HG02623 (cell line): Measurements from ENCODE around the gene C19orf18.
A peak's percentile ranks its signal among the peaks of the same experiment; 100 is the strongest.
"Not testable (repeated sequence)": the region's sequence is repeated elsewhere in the genome, so short reads cannot be mapped to it uniquely, and the experiment has no call there.

Experiments used
- ATAC-seq: cut with Tn5 transposase; IDR thresholded peaks from one replicate; pipeline ENCODE4 v1.9.1; 2021; ENCODE audit warnings: moderate library complexity; ENCODE audit not compliant: unreplicated experiment

C19orf18 gene

GRCh38 chr19:57974434-57974833 is at the start of gene C19orf18:
TSS of gene C19orf18 (minus strand) at chr19:57974534. CDS start at chr19:57974432, 102 bp downstream.
- ATAC-seq: no peak

- no peak for ATAC-seq
Measured at GRCh38 chr19:58022283-58022660, 47.9 kb upstream of the C19orf18 start.

GRCh38 chr19:58021541-58022282 is 47.4 kb upstream of the C19orf18 start:
- ATAC-seq: no peak

- ATAC-seq: no peak
Measured at GRCh38 chr19:58020129-58020528, 45.8 kb upstream of the C19orf18 start.

- no peak for ATAC-seq
Measured at GRCh38 chr19:58014141-58014540, 39.8 kb upstream of the C19orf18 start.

GRCh38 chr19:58010507-58010906 is 36.2 kb upstream of the C19orf18 start:
- no peak for ATAC-seq

GRCh38 chr19:58009666-58010301 is 35.5 kb upstream of the C19orf18 start:
- no peak for ATAC-seq

GRCh38 chr19:58009301-58009665 is 34.9 kb upstream of the C19orf18 start:
- ATAC-seq: no peak

GRCh38 chr19:58008877-58009276 is 34.5 kb upstream of the C19orf18 start:
- ATAC-seq: not testable (repeated sequence)

- ATAC-seq: no peak
Measured at GRCh38 chr19:58007285-58007684, 33.0 kb upstream of the C19orf18 start.

GRCh38 chr19:58003174-58003828 is 29.0 kb upstream of the C19orf18 start:
- ATAC-seq: no peak

- ATAC-seq: peak; percentile 91
Measured at GRCh38 chr19:58002384-58003173, 28.2 kb upstream of the C19orf18 start, which contains the start of gene ZNF606. TSS of gene ZNF606 (minus strand) at chr19:58002820. CDS start at chr19:58001319, 1,501 bp downstream.

GRCh38 chr19:58001895-58002369 is 27.6 kb upstream of the C19orf18 start:
- ATAC-seq: no peak

GRCh38 chr19:58000677-58001076 is 26.3 kb upstream of the C19orf18 start:
- ATAC-seq: no peak

GRCh38 chr19:57992841-57993240 is 18.5 kb upstream of the C19orf18 start:
- ATAC-seq: no peak

GRCh38 chr19:57978586-57979289 is 4.4 kb upstream of the C19orf18 start:
- ATAC-seq: no peak

- no peak for ATAC-seq
Measured at GRCh38 chr19:57964761-57965160, 9.6 kb downstream of the C19orf18 start.

GRCh38 chr19:57961785-57962184 is 12.5 kb downstream of the C19orf18 start:
- no peak for ATAC-seq

- no peak for ATAC-seq
Measured at GRCh38 chr19:57954996-57955395, 19.3 kb downstream of the C19orf18 start.

- no peak for ATAC-seq
Measured at GRCh38 chr19:57949702-57950101, 24.6 kb downstream of the C19orf18 start.
